WTC11 (cell line): ENCODE measurements around the gene ACOT6.
"Not testable (repeated sequence)": the region's sequence is repeated elsewhere in the genome, so short reads cannot be mapped to it uniquely, and the experiment has no call there.

Source experiments
- ATF1 ChIP-seq: sonication (generic); formaldehyde crosslinking; IDR thresholded peaks from 2 replicates; pipeline ENCODE4 v1.8.1; 2023; ENCODE audit warnings: mild to moderate bottlenecking, moderate library complexity, missing genetic modification reagents
- MXD4 ChIP-seq: fragments of 250-450 bp; sonication (Bioruptor Pico); IDR thresholded peaks from 2 replicates; pipeline ENCODE4 v1.8.0; 2021; ENCODE audit warnings: mild to moderate bottlenecking, moderate library complexity, borderline replicate concordance
- NR3C1 ChIP-seq: sonication (generic); formaldehyde crosslinking; conservative IDR thresholded peaks from 2 replicates; pipeline ENCODE4 v1.8.1; 2023; ENCODE audit warnings: low read depth, mild to moderate bottlenecking, missing genetic modification reagents
- SP1 ChIP-seq: sonication (generic); formaldehyde crosslinking; conservative IDR thresholded peaks from 2 replicates; pipeline ENCODE4 v1.8.1; 2022; ENCODE audit warnings: missing genetic modification reagents
- TCF7 ChIP-seq: sonication (generic); formaldehyde crosslinking; IDR thresholded peaks from 2 replicates; pipeline ENCODE4 v1.8.0; 2022; ENCODE audit warnings: mild to moderate bottlenecking, low read depth, missing genetic modification reagents, moderate library complexity
- ZNF121 ChIP-seq: sonication (generic); formaldehyde crosslinking; IDR thresholded peaks from 2 replicates; pipeline ENCODE4 v1.8.0; 2023; ENCODE audit warnings: missing genetic modification reagents
- ZNF232 ChIP-seq: sonication (generic); formaldehyde crosslinking; IDR thresholded peaks from 2 replicates; pipeline ENCODE4 v1.8.0; 2022; ENCODE audit warnings: mild to moderate bottlenecking, missing genetic modification reagents
- TF ChIP-seq, protein P1 (sequence below): fragments of 200-600 bp; IDR thresholded peaks from 2 replicates; pipeline ENCODE4 v1.8.0; 2022; ENCODE audit warnings: antibody characterized with exemption
- TF ChIP-seq, protein P2 (sequence below): sonication (generic); formaldehyde crosslinking; IDR thresholded peaks from 2 replicates; pipeline ENCODE4 v1.8.1; 2023; ENCODE audit warnings: mild to moderate bottlenecking, missing genetic modification reagents, moderate library complexity
- TF ChIP-seq, protein P3 (sequence below): sonication (generic); formaldehyde crosslinking; IDR thresholded peaks from 2 replicates; pipeline ENCODE4 v1.8.0; 2022; ENCODE audit warnings: mild to moderate bottlenecking, missing genetic modification reagents
- TF ChIP-seq, protein P4 (sequence below): sonication (generic); formaldehyde crosslinking; IDR thresholded peaks from 2 replicates; pipeline ENCODE4 v1.8.0; 2022; ENCODE audit warnings: mild to moderate bottlenecking, missing genetic modification reagents

DNA sequence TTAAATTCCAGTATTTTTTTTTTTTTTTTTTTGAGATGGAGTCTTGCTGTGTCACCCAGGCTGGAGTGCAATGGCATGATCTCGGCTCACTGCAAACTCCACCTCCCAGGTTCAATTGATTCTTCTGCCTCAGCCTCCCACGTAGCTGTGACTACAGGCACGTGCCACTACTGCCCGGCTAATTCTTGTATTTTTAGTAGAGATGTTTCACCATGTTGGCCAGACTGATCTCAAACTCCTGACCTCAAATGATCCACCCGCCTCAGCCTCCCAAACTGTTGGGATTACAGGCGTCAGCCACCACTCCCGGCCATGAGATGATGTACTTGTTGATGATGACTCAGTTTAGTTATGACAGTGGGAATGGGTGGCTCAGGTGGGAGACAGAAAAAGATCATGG, 38.1 kb upstream of the ACOT6 start:
- TF ChIP-seq, protein P1, sequence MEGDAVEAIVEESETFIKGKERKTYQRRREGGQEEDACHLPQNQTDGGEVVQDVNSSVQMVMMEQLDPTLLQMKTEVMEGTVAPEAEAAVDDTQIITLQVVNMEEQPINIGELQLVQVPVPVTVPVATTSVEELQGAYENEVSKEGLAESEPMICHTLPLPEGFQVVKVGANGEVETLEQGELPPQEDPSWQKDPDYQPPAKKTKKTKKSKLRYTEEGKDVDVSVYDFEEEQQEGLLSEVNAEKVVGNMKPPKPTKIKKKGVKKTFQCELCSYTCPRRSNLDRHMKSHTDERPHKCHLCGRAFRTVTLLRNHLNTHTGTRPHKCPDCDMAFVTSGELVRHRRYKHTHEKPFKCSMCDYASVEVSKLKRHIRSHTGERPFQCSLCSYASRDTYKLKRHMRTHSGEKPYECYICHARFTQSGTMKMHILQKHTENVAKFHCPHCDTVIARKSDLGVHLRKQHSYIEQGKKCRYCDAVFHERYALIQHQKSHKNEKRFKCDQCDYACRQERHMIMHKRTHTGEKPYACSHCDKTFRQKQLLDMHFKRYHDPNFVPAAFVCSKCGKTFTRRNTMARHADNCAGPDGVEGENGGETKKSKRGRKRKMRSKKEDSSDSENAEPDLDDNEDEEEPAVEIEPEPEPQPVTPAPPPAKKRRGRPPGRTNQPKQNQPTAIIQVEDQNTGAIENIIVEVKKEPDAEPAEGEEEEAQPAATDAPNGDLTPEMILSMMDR = not testable (repeated sequence)
- TF ChIP-seq, protein P2, sequence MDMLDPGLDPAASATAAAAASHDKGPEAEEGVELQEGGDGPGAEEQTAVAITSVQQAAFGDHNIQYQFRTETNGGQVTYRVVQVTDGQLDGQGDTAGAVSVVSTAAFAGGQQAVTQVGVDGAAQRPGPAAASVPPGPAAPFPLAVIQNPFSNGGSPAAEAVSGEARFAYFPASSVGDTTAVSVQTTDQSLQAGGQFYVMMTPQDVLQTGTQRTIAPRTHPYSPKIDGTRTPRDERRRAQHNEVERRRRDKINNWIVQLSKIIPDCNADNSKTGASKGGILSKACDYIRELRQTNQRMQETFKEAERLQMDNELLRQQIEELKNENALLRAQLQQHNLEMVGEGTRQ = not testable (repeated sequence)
- not testable (repeated sequence) for TF ChIP-seq MXD4, ATF1, ZNF121, NR3C1, TCF7, SP1, ZNF232 (CRISPR knock-in tag)
- TF ChIP-seq, protein P3, sequence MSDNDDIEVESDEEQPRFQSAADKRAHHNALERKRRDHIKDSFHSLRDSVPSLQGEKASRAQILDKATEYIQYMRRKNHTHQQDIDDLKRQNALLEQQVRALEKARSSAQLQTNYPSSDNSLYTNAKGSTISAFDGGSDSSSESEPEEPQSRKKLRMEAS (CRISPR knock-in tag) = not testable (repeated sequence)
- TF ChIP-seq, protein P4, sequence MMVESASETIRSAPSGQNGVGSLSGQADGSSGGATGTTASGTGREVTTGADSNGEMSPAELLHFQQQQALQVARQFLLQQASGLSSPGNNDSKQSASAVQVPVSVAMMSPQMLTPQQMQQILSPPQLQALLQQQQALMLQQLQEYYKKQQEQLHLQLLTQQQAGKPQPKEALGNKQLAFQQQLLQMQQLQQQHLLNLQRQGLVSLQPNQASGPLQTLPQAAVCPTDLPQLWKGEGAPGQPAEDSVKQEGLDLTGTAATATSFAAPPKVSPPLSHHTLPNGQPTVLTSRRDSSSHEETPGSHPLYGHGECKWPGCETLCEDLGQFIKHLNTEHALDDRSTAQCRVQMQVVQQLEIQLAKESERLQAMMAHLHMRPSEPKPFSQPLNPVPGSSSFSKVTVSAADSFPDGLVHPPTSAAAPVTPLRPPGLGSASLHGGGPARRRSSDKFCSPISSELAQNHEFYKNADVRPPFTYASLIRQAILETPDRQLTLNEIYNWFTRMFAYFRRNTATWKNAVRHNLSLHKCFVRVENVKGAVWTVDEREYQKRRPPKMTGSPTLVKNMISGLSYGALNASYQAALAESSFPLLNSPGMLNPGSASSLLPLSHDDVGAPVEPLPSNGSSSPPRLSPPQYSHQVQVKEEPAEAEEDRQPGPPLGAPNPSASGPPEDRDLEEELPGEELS (CRISPR knock-in tag) = not testable (repeated sequence)
